ENCODE measurements around the gene TNRC6A.

The TNRC6A gene

GRCh38 chr16:24766057-24766456, 36.6 kb downstream of the TNRC6A start:
- Histone ChIP-seq H3K36me3 (ENCODE audit: insufficient read depth) (no peaks in the 10 kb centered on the region), H3K27ac (no peak overlapping the region), H2AFZ (ENCODE audit: low read depth) (no peak overlapping the region), H3K4me1 (ENCODE audit: low read depth, poor library complexity, severe bottlenecking) (peaks cover 30% of the 10 kb centered on the region), H3K27me3 (ENCODE audit: insufficient read depth, low read depth) (no peaks in the 10 kb centered on the region), H4K20me1 (ENCODE audit: insufficient read depth) (no peaks in the 10 kb centered on the region), H3K4me2 (no peak overlapping the region), H3K4me3 (IDR thresholded peaks at IDR 0.05; ENCODE audit: insufficient read depth, low read depth, low read length) (no peak overlapping the region), H3K79me2 (ENCODE audit: insufficient read depth, low read depth) (peaks cover 14% of the 10 kb centered on the region; the same call in 1 of the 2 replicates), H3K9ac (no peak overlapping the region)
- TF ChIP-seq CTCF (conservative IDR thresholded peaks at IDR 0.05; ENCODE audit: low read depth, low read length), result no peak

GRCh38 chr16:24769806-24770205, 40.4 kb downstream of the TNRC6A start:
- H3K4me1 ChIP-seq (ENCODE audit: low read depth, poor library complexity, severe bottlenecking), result peaks cover 28% of the 10 kb centered on the region
- H3K27me3 ChIP-seq (ENCODE audit: insufficient read depth, low read depth), result no peaks in the 10 kb centered on the region
- H3K36me3 ChIP-seq (ENCODE audit: insufficient read depth), result no peaks in the 10 kb centered on the region; the same call in 1 of the 2 replicates
- no peak overlapping the region for H3K27ac ChIP-seq
- no peak overlapping the region for H2AFZ ChIP-seq (ENCODE audit: low read depth)
- H3K9ac ChIP-seq, result no peak overlapping the region
- H4K20me1 ChIP-seq (ENCODE audit: insufficient read depth), result no peaks in the 10 kb centered on the region
- no peak overlapping the region for H3K4me2 ChIP-seq
- TF ChIP-seq CTCF (conservative IDR thresholded peaks at IDR 0.05; ENCODE audit: low read depth, low read length), result no peak
- peaks cover 28% of the 10 kb centered on the region; the same call in 1 of the 2 replicates for H3K79me2 ChIP-seq (ENCODE audit: insufficient read depth, low read depth)
- no peak overlapping the region for H3K4me3 ChIP-seq (IDR thresholded peaks at IDR 0.05; ENCODE audit: insufficient read depth, low read depth, low read length)

GRCh38 chr16:24771132-24771778, 41.8 kb downstream of the TNRC6A start:
- H3K4me2 ChIP-seq, result no peak overlapping the region
- H3K4me1 ChIP-seq (ENCODE audit: low read depth, poor library complexity, severe bottlenecking), result peaks cover 26% of the 10 kb centered on the region
- H4K20me1 ChIP-seq (ENCODE audit: insufficient read depth), result no peaks in the 10 kb centered on the region
- no peaks in the 10 kb centered on the region for H3K27me3 ChIP-seq (ENCODE audit: insufficient read depth, low read depth)
- no peaks in the 10 kb centered on the region; the same call in 1 of the 2 replicates for H3K36me3 ChIP-seq (ENCODE audit: insufficient read depth)
- H3K79me2 ChIP-seq (ENCODE audit: insufficient read depth, low read depth), result peaks cover 28% of the 10 kb centered on the region; the same call in 1 of the 2 replicates
- H2AFZ ChIP-seq (ENCODE audit: low read depth), result no peak overlapping the region
- no peak overlapping the region for H3K9ac ChIP-seq
- H3K27ac ChIP-seq, result peak overlapping the region; percentile 28; the same call in 1 of the 2 replicates
- no peak overlapping the region for H3K4me3 ChIP-seq (IDR thresholded peaks at IDR 0.05; ENCODE audit: insufficient read depth, low read depth, low read length)
- TF ChIP-seq CTCF (conservative IDR thresholded peaks at IDR 0.05; ENCODE audit: low read depth, low read length), result no peak

GRCh38 chr16:24771779-24772157, 42.3 kb downstream of the TNRC6A start:
- no peaks in the 10 kb centered on the region; the same call in 1 of the 2 replicates for H3K36me3 ChIP-seq (ENCODE audit: insufficient read depth)
- H3K79me2 ChIP-seq (ENCODE audit: insufficient read depth, low read depth), result peaks cover 28% of the 10 kb centered on the region; the same call in 1 of the 2 replicates

More at GRCh38 chr16:24771779-24772157, 42.3 kb downstream of the TNRC6A start:
- Histone ChIP-seq H3K27ac (no peak overlapping the region), H4K20me1 (ENCODE audit: insufficient read depth) (no peaks in the 10 kb centered on the region), H3K4me3 (IDR thresholded peaks at IDR 0.05; ENCODE audit: insufficient read depth, low read depth, low read length) (no peak overlapping the region), H2AFZ (ENCODE audit: low read depth) (no peak overlapping the region), H3K4me1 (ENCODE audit: low read depth, poor library complexity, severe bottlenecking) (peaks cover 26% of the 10 kb centered on the region), H3K27me3 (ENCODE audit: insufficient read depth, low read depth) (no peaks in the 10 kb centered on the region), H3K9ac (no peak overlapping the region), H3K4me2 (no peak overlapping the region)
- TF ChIP-seq CTCF (conservative IDR thresholded peaks at IDR 0.05; ENCODE audit: low read depth, low read length), result no peak
